BJ (cell line): ENCODE measurements around the gene PDCD1. TPM values are rescaled to one million over a fixed set of nuclear protein-coding genes. Genes with fewer than 3 reads are reported as not detected.
"Not testable (repeated sequence)": the region's sequence is repeated elsewhere in the genome, so short reads cannot be mapped to it uniquely, and the experiment has no call there.

ENCODE experiments used
- CTCF ChIA-PET: fragments of 350-600 bp; formaldehyde crosslinking; extraction: SDS; loops from one replicate; lab custom pipeline; 2021; ENCODE audit warnings: antibody characterized with exemption, inconsistent platforms; lab: Yijun Ruan, JAX
- POLR2A ChIA-PET: fragments of 300-600 bp; sonication (Branson Sonifier 250); formaldehyde crosslinking; extraction: SDS; loops from one replicate; lab custom pipeline; 2021; ENCODE audit warnings: antibody characterized with exemption; lab: Charles Lee
- DNase-seq: peaks from one replicate; pipeline ENCODE4 v3.0.0-alpha.2; 2011; ENCODE audit warnings: low read depth
- H3K27me3 ChIP-seq: 2 replicates; pipeline ENCODE4 v1.6.0; 2011; ENCODE audit warnings: low read length; ENCODE audit not compliant: control insufficient read depth, insufficient read depth
- H3K36me3 ChIP-seq: 2 replicates; pipeline ENCODE4 v1.5.1; 2011; ENCODE audit warnings: low read length; ENCODE audit not compliant: control insufficient read depth, insufficient read depth
- H3K4me3 ChIP-seq: 2 replicates; pipeline ENCODE4 v1.5.1; 2011; ENCODE audit warnings: low read depth, mild to moderate bottlenecking, control low read depth, low read length
- CTCF ChIP-seq: IDR thresholded peaks from 2 replicates; pipeline ENCODE4 v1.5.1; 2011; ENCODE audit warnings: low read depth, mild to moderate bottlenecking, control low read depth, inconsistent platforms, low read length, moderate library complexity; ENCODE audit not compliant: insufficient read depth
- polyA plus RNA-seq: library from polyadenylated mRNA; depleted of rRNA; stranded (reverse); fragments of >200 nt; gene quantifications from 2 replicates; pipeline ENCODE4 v1.2.3, GENCODE V29; 2011; rRNA removed

The PDCD1 gene
- polyA plus RNA-seq, 1 experiment, result not detected

- Histone ChIP-seq H3K4me3 (no peak overlapping the region), H3K27me3 (peaks cover 11% of the 10 kb centered on the region), H3K36me3 (no peaks in the 10 kb centered on the region)
- ChIA-PET CTCF (no interaction called here), POLR2A (no interaction called here)
- TF ChIP-seq CTCF, result no peak
- no peak for DNase-seq
Observed at GRCh38 chr2:241801611-241802420, 56.9 kb downstream of the PDCD1 start.

GRCh38 chr2:241800198-241800903 lies 58.3 kb downstream of the PDCD1 start:
- H3K36me3 ChIP-seq, H3K4me3 ChIP-seq, CTCF ChIA-PET, DNase-seq, POLR2A ChIA-PET: not testable (repeated sequence)
- H3K27me3 ChIP-seq, result peaks cover 14% of the 10 kb centered on the region

Other genes with a start within 250 kb of the PDCD1 start
- gene THAP4, start 221.7 kb downstream of the PDCD1 start, polyA plus RNA-seq, result 33.8 and 50.4 TPM in 2 replicates
- gene ATG4B, start 221.2 kb downstream of the PDCD1 start, polyA plus RNA-seq, result 79.8 and 122 TPM in 2 replicates
- gene DTYMK, start 172.1 kb downstream of the PDCD1 start, polyA plus RNA-seq, result 29.6 and 43.8 TPM in 2 replicates
- gene ING5, start 156.9 kb downstream of the PDCD1 start, polyA plus RNA-seq, result 24.2 and 27.0 TPM in 2 replicates
- gene D2HGDH, start 124.3 kb downstream of the PDCD1 start, polyA plus RNA-seq, result 8.0 and 16.1 TPM in 2 replicates
- not detected in 2 replicates for gene GAL3ST2, start 82.1 kb downstream of the PDCD1 start, polyA plus RNA-seq
- gene NEU4, start 49.7 kb downstream of the PDCD1 start, polyA plus RNA-seq, result not detected in 2 replicates
- not detected in 2 replicates for gene RTP5, start 10.8 kb upstream of the PDCD1 start, polyA plus RNA-seq